GM23248 (cell line): ENCODE measurements around the gene AFF3.

Experiments used
- EZH2 ChIP-seq: fragments of 200-600 bp; sonication (generic); IDR thresholded peaks from 2 replicates; pipeline ENCODE4 v1.6.1; 2018; ENCODE audit warnings: antibody characterized with exemption, mild to moderate bottlenecking; ENCODE audit not compliant: insufficient read depth, poor library complexity, severe bottlenecking
- EZH2phosphoT487 ChIP-seq: fragments of 200-600 bp; sonication (generic); IDR thresholded peaks from 2 replicates; pipeline ENCODE4 v1.6.1; 2018; ENCODE audit warnings: antibody characterized with exemption, moderate library complexity, mild to moderate bottlenecking, low read depth; ENCODE audit not compliant: insufficient read depth

DNA sequence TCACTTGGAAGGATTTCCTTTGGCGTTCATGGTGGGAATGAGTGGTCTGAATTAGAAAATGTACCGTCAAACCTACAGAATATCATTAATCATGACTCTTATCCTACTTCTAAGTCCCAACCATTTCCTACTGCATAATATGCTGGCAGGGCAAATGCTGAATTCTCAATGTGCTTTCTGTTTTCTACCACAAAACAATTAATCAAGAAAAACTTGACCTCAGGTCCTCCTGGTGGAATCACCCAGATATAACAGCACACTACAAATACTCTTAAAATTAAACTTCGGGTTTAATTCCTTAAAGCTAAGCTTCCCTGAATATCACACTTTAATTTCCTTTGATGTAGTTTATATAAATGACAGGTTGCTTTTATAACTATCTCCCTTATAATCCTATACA lies 301.6 kb downstream of the AFF3 start:
- TF ChIP-seq EZH2 (no peak), EZH2phosphoT487 (no peak)
